Stimulated activated CD8-positive, alpha-beta memory T cell treated with anti-CD3 and anti-CD28 coated beads, Interleukin-15, amount 100 ng/mL, for 4 hours (primary cell): ENCODE data around the gene ELMO2.
"Not testable (repeated sequence)": the region's sequence is repeated elsewhere in the genome, so short reads cannot be mapped to it uniquely, and the experiment has no call there.

Experiments used
- DNase-seq, 2 donors: peaks; one replicate each; pipeline ENCODE4 v3.0.0-alpha.2; 2020; ENCODE audit warnings: low read depth in 2 of 2

ELMO2 gene

GRCh38 chr20:46406986-46407670, 713 bp upstream of the ELMO2 start:
- peak; percentile 81 to 92 for DNase-seq

GRCh38 chr20:46402331-46402811, 4.0 kb downstream of the ELMO2 start:
- DNase-seq, result no peak

DNA sequence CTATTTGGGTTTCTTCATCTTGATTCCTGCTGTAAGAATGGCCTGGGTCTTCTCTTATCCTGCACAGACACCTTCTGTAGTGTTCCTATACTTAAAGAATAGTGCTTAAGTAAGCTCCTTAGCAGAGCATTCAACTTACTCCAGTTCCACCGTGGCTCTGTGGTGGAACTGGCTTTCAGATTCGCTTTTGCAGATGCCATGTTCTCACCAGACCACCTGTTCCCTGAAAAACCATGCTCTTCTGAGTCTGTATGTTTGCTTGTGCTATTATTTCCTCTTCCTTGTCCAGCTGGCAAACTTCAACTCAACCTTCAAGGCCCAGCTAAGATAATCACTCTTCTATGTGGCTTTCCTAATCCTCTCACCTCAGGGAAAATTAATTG, 4.9 kb downstream of the ELMO2 start:
- DNase-seq, result no peak

- DNase-seq, result no peak
These were observed 5.5 kb downstream of the ELMO2 start for GRCh38 chr20:46400828-46401477.

DNA sequence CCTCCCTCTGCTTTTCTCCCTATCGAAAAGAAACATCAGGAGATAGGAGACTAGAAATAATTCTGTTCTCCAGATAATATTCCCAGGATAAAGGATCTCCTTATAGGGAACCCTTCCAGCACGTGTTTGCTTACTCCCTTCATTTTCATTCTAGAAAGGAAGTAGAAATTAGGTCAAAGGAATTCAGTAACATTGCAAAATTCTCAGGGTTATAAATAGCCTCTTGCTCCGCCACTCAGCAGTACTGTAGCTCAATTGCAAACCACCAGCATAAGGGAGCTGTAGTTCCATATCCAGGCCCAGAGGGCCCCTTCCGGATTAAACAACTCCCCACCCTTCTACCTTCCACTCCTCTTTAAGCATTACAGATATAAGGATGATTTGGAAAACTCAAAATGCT, 6.2 kb downstream of the ELMO2 start:
- DNase-seq, result no peak

DNA sequence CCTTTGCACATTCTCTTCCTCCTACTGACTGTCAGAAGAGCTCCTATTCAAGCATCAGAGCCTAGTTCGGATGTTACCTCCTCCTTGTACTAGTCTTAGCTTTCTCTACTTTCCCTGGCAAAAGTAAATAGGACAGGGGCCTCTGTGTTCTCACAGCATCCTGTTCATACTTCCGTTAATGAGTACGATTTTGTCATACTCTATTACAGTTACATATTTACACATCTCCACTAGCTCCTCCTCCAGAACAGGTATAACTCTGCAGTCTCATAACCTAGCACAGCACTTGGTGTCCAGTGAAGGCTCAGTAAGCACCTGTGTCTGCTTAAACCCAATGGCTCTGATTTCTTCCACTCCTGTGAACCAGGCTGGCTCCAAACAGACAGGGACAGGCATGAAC, 7.0 kb downstream of the ELMO2 start:
- DNase-seq, result no peak

DNA sequence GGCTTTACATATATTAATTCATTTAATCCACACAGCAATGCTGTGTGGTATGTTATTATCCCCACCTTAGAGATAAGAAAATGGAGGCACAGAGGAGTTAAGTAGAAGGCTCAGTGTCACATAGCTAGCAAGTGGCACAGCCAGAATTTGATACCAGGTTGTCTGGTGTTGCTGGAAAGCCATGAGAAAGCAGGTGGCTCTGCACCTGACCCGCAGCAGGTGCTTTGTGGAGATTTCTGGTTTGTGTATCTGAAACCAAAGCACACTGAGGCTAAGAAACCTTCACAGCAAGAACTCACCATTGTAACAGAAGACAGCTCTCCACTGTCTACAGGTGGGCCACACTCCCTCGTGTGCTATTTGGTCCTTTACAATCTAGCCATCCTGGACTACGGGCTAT, 7.5 kb downstream of the ELMO2 start:
- DNase-seq, result no peak

GRCh38 chr20:46396052-46396740, 10.2 kb downstream of the ELMO2 start:
- DNase-seq, result no peak

GRCh38 chr20:46394872-46395760, 11.3 kb downstream of the ELMO2 start:
- DNase-seq, result no peak

DNA sequence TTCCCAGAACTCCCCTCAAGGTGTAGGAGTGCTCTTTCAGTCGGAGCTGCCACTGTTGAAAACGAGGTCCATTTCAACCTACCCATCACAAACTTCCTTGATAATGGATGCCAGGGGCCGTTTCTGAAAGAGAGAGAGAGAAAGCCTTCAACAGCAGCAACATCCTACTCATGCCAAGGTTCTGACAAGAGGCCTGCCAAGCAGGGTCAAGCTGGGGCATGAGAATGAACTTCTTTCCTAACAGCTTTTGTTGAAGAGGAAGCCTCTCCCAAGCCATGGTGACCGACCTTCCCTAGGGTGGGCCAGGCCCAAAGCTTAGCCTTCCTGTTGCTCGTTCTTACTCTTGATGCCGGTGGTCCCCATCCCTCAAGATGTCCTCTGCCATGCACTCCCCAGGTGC, 12.4 kb downstream of the ELMO2 start:
- DNase-seq, result no peak

- DNase-seq, result no peak
These were observed 17.5 kb downstream of the ELMO2 start for GRCh38 chr20:46388937-46389336.

DNA sequence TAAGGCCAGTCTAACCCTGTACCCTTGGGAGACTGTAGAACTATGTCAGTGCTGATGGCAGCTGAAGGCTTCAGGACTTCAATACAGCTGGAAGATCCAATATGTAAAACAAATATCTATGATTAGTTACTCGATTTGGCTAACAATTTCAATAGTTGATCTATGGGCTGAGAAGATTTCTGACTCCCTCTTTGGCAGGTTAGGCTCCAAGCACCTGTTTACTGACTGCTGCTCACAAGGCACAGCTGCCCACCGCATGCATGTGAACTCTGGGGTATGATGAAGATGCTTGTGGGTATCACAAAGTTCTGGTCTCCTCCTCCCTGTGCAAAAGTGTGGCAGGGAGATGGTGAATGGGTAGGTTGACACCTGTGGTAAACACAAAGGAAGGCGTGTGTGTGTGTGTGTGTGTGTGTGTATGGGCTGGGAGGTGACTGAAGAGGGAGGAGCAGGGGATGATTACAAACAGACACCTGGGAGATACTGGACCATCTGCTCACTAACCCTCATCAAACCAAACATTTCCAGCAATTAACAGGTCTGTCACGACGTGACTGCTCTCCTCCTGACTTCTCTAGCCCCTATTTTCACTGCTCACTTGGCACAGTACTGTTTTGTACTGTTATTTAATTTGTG, 18.1 kb downstream of the ELMO2 start:
- no peak for DNase-seq

DNA sequence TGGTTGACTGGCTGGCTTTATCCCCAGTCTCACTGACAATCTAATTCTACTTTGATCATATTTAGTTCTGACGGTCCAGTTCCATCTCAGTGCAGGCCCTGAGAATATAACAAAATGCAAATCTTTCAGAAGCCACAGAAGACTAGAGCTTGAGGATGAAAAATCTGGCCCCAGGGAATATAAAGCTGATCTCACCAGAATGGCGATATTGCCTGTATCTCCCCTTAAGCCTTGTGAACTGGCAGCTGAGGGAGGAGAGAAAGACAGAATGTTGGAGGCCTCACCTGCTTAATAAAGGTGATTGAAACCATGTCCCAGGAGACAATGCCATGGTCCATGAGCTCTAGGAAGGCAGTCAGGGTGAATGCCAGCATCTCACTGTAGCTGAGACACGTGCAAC, 19.4 kb downstream of the ELMO2 start:
- DNase-seq, result not testable (repeated sequence)

GRCh38 chr20:46378412-46379009, 27.9 kb downstream of the ELMO2 start:
- no peak for DNase-seq

DNA sequence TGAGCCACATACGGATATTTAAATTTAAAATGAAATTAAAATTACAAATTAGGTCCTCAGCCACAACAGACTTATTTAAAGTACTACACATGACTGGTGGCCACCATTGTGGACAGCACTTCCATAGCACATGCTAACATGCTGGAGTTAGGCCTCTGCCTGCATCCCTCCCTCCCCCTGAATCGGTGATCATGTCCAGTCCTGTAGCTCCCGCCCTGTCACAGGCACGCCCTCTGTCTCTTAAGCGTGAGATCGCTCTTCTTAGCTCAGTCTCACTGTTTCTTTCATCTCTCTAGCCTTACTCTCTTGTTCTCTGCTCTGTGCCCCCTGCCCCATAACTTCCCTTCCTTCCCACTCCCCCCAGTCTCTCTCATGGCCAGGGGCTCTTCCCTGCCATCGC, 28.9 kb downstream of the ELMO2 start:
- no peak for DNase-seq

DNA sequence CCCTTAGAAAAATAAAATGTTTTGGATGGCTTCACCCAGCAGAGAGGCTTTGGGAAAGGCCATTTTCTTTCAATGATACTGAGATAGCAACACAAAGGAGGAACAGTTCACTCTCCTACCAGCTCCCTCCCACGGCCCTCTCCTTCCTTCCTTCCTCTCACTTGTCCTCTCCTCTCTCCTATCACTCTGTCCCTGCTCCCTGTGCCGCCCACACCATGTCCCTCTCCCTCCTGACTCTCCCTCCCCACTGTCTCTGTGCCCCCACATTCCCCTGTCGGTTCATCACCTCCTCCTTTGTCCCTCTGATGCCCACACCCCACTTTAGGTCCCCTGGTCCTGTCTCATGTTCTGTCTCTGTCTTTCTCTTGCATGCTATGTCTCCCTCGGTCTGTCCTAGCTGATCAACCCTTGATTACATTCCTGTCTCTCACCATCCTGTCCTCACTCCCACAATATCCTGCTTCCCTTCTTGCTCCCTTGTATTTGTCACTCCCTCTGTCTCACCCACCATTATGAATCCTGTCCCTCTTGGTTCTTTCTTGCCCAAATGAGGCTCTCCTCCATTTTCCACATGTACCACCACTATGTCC, 30.1 kb downstream of the ELMO2 start:
- DNase-seq, result no peak

DNA sequence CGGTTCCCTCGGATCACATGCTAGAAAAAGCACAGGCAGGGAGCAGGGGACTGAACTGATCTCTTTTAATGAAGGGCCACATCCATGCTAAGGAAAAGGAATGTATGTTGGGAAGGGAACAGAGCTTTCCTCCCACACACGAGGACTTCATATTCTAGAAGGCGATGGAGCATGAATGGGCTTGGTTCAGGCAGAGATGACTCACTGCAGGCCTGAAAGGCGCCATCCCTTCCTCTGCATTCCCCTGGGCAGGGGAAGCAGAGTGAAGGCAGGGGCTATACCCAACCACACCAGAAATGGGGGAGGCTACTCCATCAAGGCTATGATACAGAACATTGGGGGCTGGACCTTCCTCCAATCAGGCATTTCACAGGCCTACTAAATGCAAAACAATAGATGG, 30.6 kb downstream of the ELMO2 start:
- no peak for DNase-seq

- no peak for DNase-seq
These were observed 32.0 kb downstream of the ELMO2 start for GRCh38 chr20:46374383-46374782.

GRCh38 chr20:46371656-46372055, 34.8 kb downstream of the ELMO2 start:
- DNase-seq, result no peak

- no peak for DNase-seq
These were observed 37.5 kb downstream of the ELMO2 start for GRCh38 chr20:46368902-46369268.
